IMR-90 (cell line): ENCODE measurements around the gene MFSD2A. TPM values are rescaled to one million over a fixed set of nuclear protein-coding genes. Genes with fewer than 3 reads are reported as not detected.

Experiments used
- ATAC-seq: fragments of 200-7000 bp; cut with Tn5 transposase; 2 replicates; pipeline ENCODE4 v1.9.1; 2020; ENCODE audit warnings: low read depth, mild to moderate bottlenecking, moderate library complexity
- BruUV-seq: library from RNA; stranded (reverse); fragments of 400-500 nt; replicated peaks from 2 replicates; lab custom pipeline; 2021; lab: Mats Ljungman, UMichigan
- CTCF ChIA-PET: fragments of 300-600 bp; formaldehyde crosslinking; extraction: SDS; loops from one replicate; lab custom pipeline; 2021; ENCODE audit warnings: antibody characterized with exemption; lab: Yijun Ruan, JAX
- POLR2A ChIA-PET: fragments of 300-600 bp; sonication (Branson Sonifier 250); formaldehyde crosslinking; loops from one replicate; lab custom pipeline; 2022; ENCODE audit warnings: antibody characterized with exemption; ENCODE audit not compliant: unreplicated experiment; lab: Charles Lee
- DNase-seq: peaks from one replicate; pipeline ENCODE4 v3.0.0; 2013
- H2AFZ ChIP-seq: replicated peaks from 2 replicates; pipeline ENCODE3; 2013; ENCODE audit warnings: low read length, mild to moderate bottlenecking; ENCODE audit not compliant: poor library complexity
- H2AK5ac ChIP-seq: 2 replicates; pipeline ENCODE4 v1.6.1; 2013; ENCODE audit warnings: low read depth, low read length, inconsistent platforms
- H2AK9ac ChIP-seq: replicated peaks from 2 replicates; pipeline ENCODE3; 2013; ENCODE audit warnings: mild to moderate bottlenecking, low read depth, low read length, moderate library complexity; ENCODE audit not compliant: poor library complexity
- H2BK120ac ChIP-seq: 2 replicates; pipeline ENCODE4 v1.6.1; 2013; ENCODE audit warnings: low read depth, low read length, inconsistent platforms
- H2BK15ac ChIP-seq: 3 replicates; pipeline ENCODE4 v1.6.1; 2013; ENCODE audit warnings: low read depth, low read length, inconsistent platforms
- H2BK20ac ChIP-seq: 2 replicates; pipeline ENCODE4 v1.6.1; 2013; ENCODE audit warnings: low read depth, mild to moderate bottlenecking, inconsistent platforms, low read length, moderate library complexity
- H2BK5ac ChIP-seq: 2 replicates; pipeline ENCODE4 v1.6.1; 2013; ENCODE audit warnings: mild to moderate bottlenecking, low read depth, low read length, inconsistent platforms; ENCODE audit not compliant: poor library complexity, severe bottlenecking
- H3K14ac ChIP-seq: replicated peaks from 2 replicates; pipeline ENCODE4 v1.6.1; 2013; ENCODE audit warnings: low read depth, low read length, inconsistent platforms
- H3K18ac ChIP-seq: 2 replicates; pipeline ENCODE4 v1.6.1; 2013; ENCODE audit warnings: low read depth, low read length, control low read depth
- H3K23ac ChIP-seq: 2 replicates; pipeline ENCODE4 v1.6.1; 2013; ENCODE audit warnings: low read depth, low read length, inconsistent platforms
- H3K27ac ChIP-seq: 2 replicates; pipeline ENCODE4 v1.5.1; 2013; ENCODE audit warnings: mild to moderate bottlenecking, control low read depth, low read length; ENCODE audit not compliant: insufficient read depth
- H3K27me3 ChIP-seq: 2 replicates; pipeline ENCODE4 v1.6.1; 2013; ENCODE audit warnings: low read length; ENCODE audit not compliant: control insufficient read depth, insufficient read depth
- H3K36me3 ChIP-seq: 2 replicates; pipeline ENCODE4 v1.6.1; 2013; ENCODE audit warnings: low read length, mixed read lengths; ENCODE audit not compliant: control insufficient read depth, insufficient read depth
- H3K4ac ChIP-seq: 2 replicates; pipeline ENCODE4 v1.6.1; 2013; ENCODE audit warnings: low read depth, low read length, inconsistent platforms
- H3K4me1 ChIP-seq: 2 replicates; pipeline ENCODE4 v1.6.1; 2013; ENCODE audit warnings: low read length, mixed read lengths; ENCODE audit not compliant: control insufficient read depth, insufficient read depth
- H3K4me2 ChIP-seq: 2 replicates; pipeline ENCODE4 v1.6.1; 2013; ENCODE audit warnings: low read depth, mild to moderate bottlenecking, control low read depth, low read length, moderate library complexity
- H3K4me3 ChIP-seq: 2 replicates; pipeline ENCODE4 v1.5.1; 2013; ENCODE audit warnings: low read depth, mild to moderate bottlenecking, control low read depth, low read length, moderate library complexity; ENCODE audit not compliant: insufficient read depth
- H3K56ac ChIP-seq: 2 replicates; pipeline ENCODE4 v1.6.1; 2013; ENCODE audit warnings: low read length, inconsistent platforms; ENCODE audit not compliant: insufficient read depth; ENCODE audit errors: extremely low read depth
- H3K79me1 ChIP-seq, 2 experiments: 2 replicates each; pipeline ENCODE4 v1.6.1; 2013; ENCODE audit warnings: low read length in 2 of 2, inconsistent platforms in 1 of 2, low read depth in 1 of 2
- H3K9ac ChIP-seq: 2 replicates; pipeline ENCODE4 v1.6.1; 2013; ENCODE audit warnings: low read depth, low read length, control low read depth
- H3K9me1 ChIP-seq: 2 replicates; pipeline ENCODE4 v1.6.1; 2013; ENCODE audit warnings: low read length, inconsistent platforms; ENCODE audit not compliant: insufficient read depth
- H3K9me3 ChIP-seq: 2 replicates; pipeline ENCODE4 v1.6.1; 2013; ENCODE audit warnings: low read length; ENCODE audit not compliant: control insufficient read depth, insufficient read depth
- H4K20me1 ChIP-seq: 2 replicates; pipeline ENCODE4 v1.6.1; 2013; ENCODE audit warnings: low read length, inconsistent platforms; ENCODE audit not compliant: insufficient read depth
- H4K5ac ChIP-seq: 2 replicates; pipeline ENCODE4 v1.6.1; 2013; ENCODE audit warnings: mild to moderate bottlenecking, low read depth, low read length, control low read depth
- H4K8ac ChIP-seq, 2 experiments: 2 replicates each; pipeline ENCODE4 v1.6.1; 2013; ENCODE audit warnings: low read depth in 2 of 2, low read length in 2 of 2, control low read depth in 1 of 2, inconsistent platforms in 1 of 2
- H4K91ac ChIP-seq: 2 replicates; pipeline ENCODE4 v1.6.1; 2013; ENCODE audit warnings: low read depth, low read length, inconsistent platforms; ENCODE audit not compliant: insufficient read depth
- MAFK ChIP-seq: IDR thresholded peaks from 2 replicates; pipeline ENCODE4 v1.6.1; 2012; ENCODE audit warnings: low read depth, low read length, improper control_type of control experiment
- MXI1 ChIP-seq: IDR thresholded peaks from 2 replicates; pipeline ENCODE4 v1.6.1; 2012; ENCODE audit warnings: low read depth, mild to moderate bottlenecking, low read length, moderate library complexity, borderline replicate concordance
- NFE2L2 ChIP-seq: fragments of 150-350 bp; IDR thresholded peaks from 2 replicates; pipeline ENCODE4 v1.6.1; 2016; ENCODE audit warnings: low read depth, mild to moderate bottlenecking, low read length
- POLR2A ChIP-seq: IDR thresholded peaks from 2 replicates; pipeline ENCODE4 v1.6.1; 2012; ENCODE audit warnings: mild to moderate bottlenecking, low read depth, low read length
- RCOR1 ChIP-seq: IDR thresholded peaks from 2 replicates; pipeline ENCODE4 v1.6.1; 2012; ENCODE audit warnings: mild to moderate bottlenecking, low read length, improper control_type of control experiment; ENCODE audit not compliant: insufficient replicate concordance
- SMC3 ChIP-seq: fragments of 150-350 bp; IDR thresholded peaks from 2 replicates; pipeline ENCODE4 v1.6.1; 2016; ENCODE audit warnings: low read depth, mild to moderate bottlenecking, antibody characterized with exemption, low read length, moderate library complexity
- WGBS, 2 experiments: methylation state at CpG; one replicate each; pipeline versions ENCODE4 v1.1.5 to v1.1.7; 2013; ENCODE audit warnings: missing lambda C conversion rate in 2 of 2; ENCODE audit not compliant: insufficient read length in 1 of 2; ENCODE audit errors: extremely low coverage in 2 of 2; 5-methylcytosine and 5-hydroxymethylcytosine counted together
- dilution Hi-C: fragments of 300-500 bp; cut with HindIII; formaldehyde crosslinking; loops from one replicate; pipeline ENCODE4 v1.14.3; 2018; ENCODE audit warnings: low sequenced_read_pairs; ENCODE audit not compliant: unreplicated experiment
- in situ Hi-C: fragments of 300-500 bp; cut with MboI; formaldehyde crosslinking; loops from 3 replicates; pipeline ENCODE4 v1.14.3; 2019; ENCODE audit warnings: low sequenced_read_pairs, inconsistent platforms, mixed read lengths
- intact Hi-C: fragments of 100-400 bp; cut with micrococcal nuclease; formaldehyde crosslinking; loops from 2 replicates; pipeline ENCODE4 v1.10.0; 2022
- polyA plus RNA-seq, 3 experiments: library from polyadenylated mRNA; depleted of rRNA; stranded (reverse); fragments of >200 nt; gene quantifications; 2 replicates each; pipeline ENCODE4 v1.2.3, GENCODE V29; 2012; ENCODE audit warnings: low replicate concordance in 1 of 3
- total RNA-seq: library from RNA; depleted of rRNA; stranded (reverse); fragments of >200 nt; gene quantifications from 2 replicates; pipeline ENCODE4 v1.2.3, GENCODE V29; 2012

Gene MFSD2A
- total and polyA plus RNA-seq, 2 of the 4 experiments (the other 2 are of a cell fraction) = 5.7 to 7.3 TPM

GRCh38 chr1:39908534-39908933, 46.4 kb upstream of the MFSD2A start:
- Histone ChIP-seq H3K36me3 (no peaks in the 10 kb centered on the region), H2BK5ac (no peak overlapping the region), H3K4ac (no peak overlapping the region), H3K4me3 (no peak overlapping the region), H3K9ac (no peak overlapping the region), H3K79me1 (no peaks in the 10 kb centered on the region), H4K5ac (no peak overlapping the region), H2BK20ac (no peak overlapping the region), H3K4me1 (no peaks in the 10 kb centered on the region), H2AK9ac (no peak overlapping the region), H3K56ac (no peak overlapping the region), H2BK120ac (no peak overlapping the region), H4K20me1 (no peaks in the 10 kb centered on the region), H2AFZ (no peak overlapping the region), H3K27ac (no peak overlapping the region), H2BK15ac (no peak overlapping the region), H3K14ac (no peak overlapping the region), H4K91ac (no peak overlapping the region), H3K4me2 (no peak overlapping the region), H3K27me3 (peaks cover 12% of the 10 kb centered on the region), H3K23ac (no peak overlapping the region), H3K18ac (no peak overlapping the region), H4K8ac (no peak overlapping the region), H2AK5ac (no peak overlapping the region), H3K9me3 (peaks cover 6% of the 10 kb centered on the region), H3K9me1 (no peaks in the 10 kb centered on the region)
- ChIA-PET CTCF (interaction anchor here (0.6 to 1.3 kb wide), 2 partner anchors 109 to 124 kb away, joined by 3 to 6 read pairs; no protein-coding TSS in a partner anchor), POLR2A (no interaction called here)
- TF ChIP-seq NFE2L2 (no peak), RCOR1 (no peak), POLR2A (no peak), MXI1 (no peak), MAFK (no peak), SMC3 (no peak)
- intact Hi-C loops = no loop called here
- ATAC-seq = no peak
- BruUV-seq = no TSS peak
- dilution Hi-C loops = no loop called here
- WGBS, 2 experiments = no CpG with 5 or more reads among the region's 2 CpGs
- DNase-seq = no peak
- in situ Hi-C loops = no loop called here
